SKM-1 (cell line): ENCODE results near the gene FLNC.

Experiments
- DNase-seq: peaks from one replicate; lab custom pipeline; 2025; ENCODE audit not compliant: unreplicated experiment; lab: John Stamatoyannopoulos, UW

Gene FLNC

GRCh38 chr7:128831994-128832879 is 2.0 kb downstream of the FLNC start:
- no peak for DNase-seq

GRCh38 chr7:128832880-128833147 is 2.6 kb downstream of the FLNC start:
- no peak for DNase-seq

GRCh38 chr7:128833148-128833945 is 3.1 kb downstream of the FLNC start:
- no peak for DNase-seq

- DNase-seq, result no peak
These were observed 3.7 kb downstream of the FLNC start for GRCh38 chr7:128833946-128834325.

- no peak for DNase-seq
These were observed 5.1 kb downstream of the FLNC start for GRCh38 chr7:128835231-128835751.

GRCh38 chr7:128835790-128836641 is 5.8 kb downstream of the FLNC start:
- DNase-seq, result no peak

GRCh38 chr7:128836729-128837348 is 6.6 kb downstream of the FLNC start:
- DNase-seq, result no peak

GRCh38 chr7:128837521-128837921 is 7.3 kb downstream of the FLNC start:
- no peak for DNase-seq

- no peak for DNase-seq
These were observed 8.0 kb downstream of the FLNC start for GRCh38 chr7:128838109-128838779.

- DNase-seq, result no peak
These were observed 8.9 kb downstream of the FLNC start for GRCh38 chr7:128838981-128839731.

- DNase-seq, result no peak
These were observed 9.6 kb downstream of the FLNC start for GRCh38 chr7:128839751-128840177.

- no peak for DNase-seq
These were observed 10.3 kb downstream of the FLNC start for GRCh38 chr7:128840326-128841170.

- no peak for DNase-seq
These were observed 11.0 kb downstream of the FLNC start for GRCh38 chr7:128841171-128841690.

- DNase-seq, result peak; percentile 22
These were observed 11.9 kb downstream of the FLNC start for GRCh38 chr7:128841921-128842673.

GRCh38 chr7:128842674-128843641 is 12.8 kb downstream of the FLNC start:
- no peak for DNase-seq

GRCh38 chr7:128843938-128844621 is 13.9 kb downstream of the FLNC start:
- no peak for DNase-seq
